HG02642 (cell line): ENCODE measurements around the gene OTOA.
"Not testable (repeated sequence)": the region's sequence is repeated elsewhere in the genome, so short reads cannot be mapped to it uniquely, and the experiment has no call there.

ENCODE experiments used
- ATAC-seq: cut with Tn5 transposase; IDR thresholded peaks from one replicate; pipeline ENCODE4 v1.9.1; 2021; ENCODE audit warnings: mild to moderate bottlenecking; ENCODE audit not compliant: unreplicated experiment, poor library complexity

Gene OTOA

DNA sequence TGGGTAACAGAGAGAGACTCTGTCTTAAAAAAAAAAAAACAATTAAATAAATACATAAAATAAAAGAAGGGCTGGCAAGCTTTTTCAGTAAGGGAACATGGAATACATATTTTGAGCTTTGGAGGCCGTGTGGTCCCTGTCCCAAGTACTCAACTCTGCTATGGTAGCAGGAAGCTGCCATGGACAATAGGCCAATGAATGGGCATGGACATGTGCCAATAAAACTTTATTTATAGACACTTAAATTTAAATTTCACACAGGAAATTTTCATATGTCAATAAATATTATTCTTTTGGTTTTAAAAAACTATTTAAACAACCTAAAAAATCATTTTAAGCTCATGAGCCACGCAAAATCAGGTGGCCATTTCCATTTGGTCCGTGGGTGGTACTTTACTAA lies 3.8 kb downstream of the OTOA start:
- ATAC-seq: no peak

GRCh38 chr16:21673469-21673868 lies 9.7 kb downstream of the OTOA start:
- no peak for ATAC-seq

DNA sequence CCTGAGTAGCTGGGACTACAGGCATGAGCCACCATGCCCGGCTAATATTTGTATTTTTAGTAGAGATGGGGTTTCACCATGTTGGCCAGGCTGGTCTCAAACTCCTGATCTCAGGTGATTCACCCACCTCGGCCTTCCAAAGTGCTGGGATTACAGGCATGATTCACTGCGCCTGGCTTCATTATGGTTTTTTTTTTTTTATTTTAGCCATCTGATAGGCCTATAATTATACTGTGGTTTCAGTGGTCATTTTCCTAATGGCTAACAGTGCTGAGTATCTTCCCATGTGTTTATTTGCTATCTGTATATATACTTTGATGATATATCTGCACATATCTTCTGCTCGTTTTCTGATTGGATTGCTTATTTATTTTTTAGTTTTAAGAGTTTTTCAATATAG lies 10.7 kb downstream of the OTOA start:
- ATAC-seq: not testable (repeated sequence)

DNA sequence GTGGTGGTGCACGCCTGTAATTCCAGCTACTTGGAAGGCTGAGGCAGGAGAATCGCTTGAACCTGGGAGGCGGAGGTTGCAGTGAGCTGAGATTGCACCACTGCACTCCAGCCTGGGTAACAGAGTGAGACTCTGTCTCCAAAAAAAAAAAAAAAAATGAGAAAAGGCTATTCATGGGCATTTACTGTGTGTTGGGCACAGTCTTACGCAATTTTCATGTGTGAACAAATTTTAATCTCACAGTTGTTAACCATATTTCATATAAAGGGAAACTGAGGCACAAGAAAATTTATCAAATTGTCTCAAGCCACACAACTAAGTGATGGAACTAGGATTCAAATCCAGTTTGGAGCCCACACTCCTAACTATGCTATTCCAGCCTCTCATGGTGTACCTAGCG lies 16.9 kb downstream of the OTOA start:
- not testable (repeated sequence) for ATAC-seq

DNA sequence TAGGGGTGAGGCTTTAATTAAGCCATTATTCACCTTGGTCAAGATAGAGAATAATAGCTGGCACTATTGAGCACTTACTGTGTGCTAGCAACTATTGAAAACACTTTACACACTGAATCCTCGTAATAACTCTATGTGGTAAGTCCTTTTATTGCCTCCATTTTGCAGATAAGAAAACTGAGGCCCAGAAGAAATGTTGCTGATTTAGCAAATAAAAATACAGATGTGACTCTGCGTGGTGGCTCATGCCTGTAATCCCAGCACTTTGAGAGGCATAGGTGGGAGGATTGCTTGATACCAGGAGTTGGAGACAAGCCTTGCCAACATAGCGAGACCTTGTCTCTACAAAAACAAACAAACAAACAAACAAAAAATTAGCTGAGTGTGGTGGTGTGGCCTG lies 19.4 kb downstream of the OTOA start:
- ATAC-seq: no peak

GRCh38 chr16:21684199-21684598 lies 20.4 kb downstream of the OTOA start:
- ATAC-seq: no peak

GRCh38 chr16:21685034-21685455 lies 21.3 kb downstream of the OTOA start:
- no peak for ATAC-seq

GRCh38 chr16:21689107-21689506 lies 25.3 kb downstream of the OTOA start:
- no peak for ATAC-seq

DNA sequence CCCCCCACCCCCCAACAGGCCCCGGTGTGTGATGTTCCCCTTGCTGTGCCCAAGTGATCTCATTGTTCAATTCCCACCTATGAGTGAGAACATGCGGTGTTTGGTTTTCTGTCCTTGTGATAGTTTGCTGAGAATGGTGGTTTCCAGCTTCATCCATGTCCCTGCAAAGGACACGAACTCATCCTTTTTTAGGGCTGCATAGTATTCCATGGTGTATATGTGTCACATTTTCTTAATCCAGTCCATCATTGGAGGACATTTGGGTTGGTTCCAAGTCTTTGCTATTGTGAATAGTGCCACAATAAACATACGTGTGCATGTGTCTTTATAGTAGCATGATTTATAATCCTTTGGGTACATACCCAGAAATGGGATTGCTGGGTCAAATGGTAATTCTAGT lies 27.2 kb downstream of the OTOA start:
- not testable (repeated sequence) for ATAC-seq

- no peak for ATAC-seq
These were observed 30.8 kb downstream of the OTOA start for GRCh38 chr16:21694609-21695008.

- ATAC-seq: no peak
These were observed 33.3 kb downstream of the OTOA start for GRCh38 chr16:21697032-21697431.

- no peak for ATAC-seq
These were observed 34.6 kb downstream of the OTOA start for GRCh38 chr16:21698169-21699032.

GRCh38 chr16:21701271-21701670 lies 37.5 kb downstream of the OTOA start:
- no peak for ATAC-seq

DNA sequence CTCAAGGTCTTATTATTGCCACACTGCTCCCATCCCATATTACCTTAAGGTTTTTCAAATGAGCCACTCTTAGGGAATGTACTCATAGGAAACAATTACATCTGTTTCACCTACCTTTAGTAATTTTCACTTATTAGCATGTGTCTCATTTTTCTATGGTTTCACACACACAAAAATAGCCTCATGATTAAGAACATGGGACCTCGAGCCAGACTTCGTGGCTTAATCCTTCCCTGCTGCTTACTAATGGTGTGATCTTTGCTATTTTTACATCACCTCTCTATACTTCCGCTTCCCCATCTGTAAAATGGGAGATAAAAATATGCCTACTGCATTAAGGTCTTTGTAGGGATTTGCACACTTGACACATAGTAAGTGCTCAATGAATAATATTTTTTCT lies 38.5 kb downstream of the OTOA start:
- no peak for ATAC-seq

DNA sequence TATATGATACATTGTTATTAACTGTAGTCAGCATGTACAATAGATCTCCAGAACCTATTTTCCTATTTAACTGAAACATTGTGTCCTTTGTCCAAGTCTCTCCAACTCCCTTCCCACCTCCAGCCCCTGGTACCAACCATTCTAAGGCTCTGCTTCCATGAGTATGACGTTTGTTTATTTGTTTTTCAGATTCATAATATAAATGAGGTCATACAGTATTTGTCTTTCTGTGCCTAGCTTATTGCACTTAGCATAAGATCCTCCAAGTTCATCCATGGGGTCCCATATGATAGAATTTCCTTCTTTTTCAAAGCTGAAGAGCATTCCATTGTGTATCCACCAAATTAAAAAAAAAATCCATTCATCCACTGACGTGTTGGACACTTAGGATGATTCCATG lies 39.4 kb downstream of the OTOA start:
- ATAC-seq: no peak

DNA sequence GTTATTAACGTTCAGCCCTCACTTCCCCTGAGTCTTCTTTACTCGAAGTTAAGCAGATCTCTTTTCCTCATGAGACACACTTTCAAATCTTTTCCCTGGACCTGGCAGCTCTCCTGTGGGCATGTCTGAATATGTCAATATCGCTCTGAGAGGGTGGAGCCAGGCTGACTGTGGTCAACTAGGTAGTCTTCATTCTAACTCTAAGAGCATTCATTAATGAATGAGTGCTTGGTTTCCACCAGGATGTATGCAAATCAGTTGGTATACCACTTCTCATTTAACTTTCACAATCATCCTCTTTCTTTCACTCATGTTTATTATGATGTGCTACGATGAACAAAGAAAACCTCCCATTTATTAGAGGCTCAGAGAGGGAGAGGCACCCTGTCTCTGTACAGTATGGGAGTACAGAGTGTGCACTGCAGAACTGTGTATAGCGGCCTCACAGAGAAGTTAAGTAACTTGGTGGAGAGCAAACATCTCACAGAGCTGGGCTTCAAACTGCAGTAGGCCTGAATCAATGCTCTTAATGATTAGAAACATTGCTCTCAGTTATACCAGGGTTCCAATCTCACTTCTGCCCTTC lies 39.9 kb downstream of the OTOA start:
- no peak for ATAC-seq

- ATAC-seq: no peak
These were observed 40.5 kb downstream of the OTOA start for GRCh38 chr16:21704266-21704665.

DNA sequence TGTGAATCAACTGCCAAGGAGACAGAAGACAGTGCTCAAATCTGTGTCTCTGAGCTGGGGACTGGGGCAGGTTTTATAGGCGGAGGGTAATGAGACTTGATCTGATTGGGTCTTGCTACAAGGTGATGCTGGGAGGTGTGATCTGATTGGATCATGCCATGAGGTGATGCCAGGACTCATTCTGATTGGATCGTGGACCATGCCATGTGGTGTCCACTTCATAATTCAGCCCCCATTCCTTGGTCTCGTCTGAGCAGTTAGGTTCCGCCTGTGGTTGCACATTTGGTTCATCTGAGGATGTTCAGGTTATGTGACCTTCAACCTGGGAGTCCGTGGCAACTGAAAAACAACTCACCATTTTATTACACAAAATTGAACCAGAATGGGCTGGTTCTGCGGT lies 41.0 kb downstream of the OTOA start:
- ATAC-seq: no peak

GRCh38 chr16:21708533-21709115 lies 44.9 kb downstream of the OTOA start:
- ATAC-seq: no peak

- ATAC-seq: no peak
These were observed 47.2 kb downstream of the OTOA start for GRCh38 chr16:21710938-21711337.

DNA sequence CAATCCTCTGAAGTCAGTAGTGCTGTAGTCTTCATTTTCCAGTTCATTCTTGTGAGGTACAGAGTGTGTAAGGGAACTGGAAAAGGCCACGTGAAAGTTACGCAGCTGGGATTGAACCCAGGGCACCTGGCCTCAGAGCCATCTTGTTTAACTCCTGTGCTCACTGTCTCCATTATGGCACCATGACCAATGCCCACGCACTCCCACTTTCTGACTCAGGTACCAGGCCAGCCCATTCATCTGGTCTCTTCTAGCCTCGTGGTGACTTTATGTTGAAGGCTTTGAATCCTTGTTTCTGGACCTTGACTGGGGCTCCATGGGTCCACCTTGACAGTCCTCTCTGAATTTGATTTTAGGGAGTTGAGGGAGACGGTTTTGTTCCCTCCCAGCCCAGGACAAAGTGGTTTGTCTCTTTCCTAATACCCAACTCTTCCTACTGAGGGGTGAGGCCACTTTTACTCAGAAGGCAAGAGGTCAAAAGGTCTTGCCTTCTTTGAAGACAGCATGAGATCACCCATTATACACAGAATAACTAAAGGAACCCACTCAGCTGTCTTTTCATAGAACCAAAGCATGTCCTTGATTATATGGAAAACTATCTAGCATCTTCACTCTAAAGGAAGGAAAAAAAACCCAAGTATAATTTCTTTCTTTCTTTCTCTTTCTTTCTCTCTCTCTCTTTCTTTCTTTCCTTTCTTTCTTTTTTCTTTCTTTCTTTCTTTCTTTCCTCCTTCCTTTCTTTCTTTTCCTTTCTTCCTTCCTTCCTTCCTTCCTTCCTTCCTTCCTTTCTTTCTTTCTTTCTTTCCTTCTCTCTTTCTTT lies 50.0 kb downstream of the OTOA start:
- no peak for ATAC-seq
